OCI-LY1 (cell line): ENCODE measurements around the gene SV2B.

Experiments used
- H2AFZ ChIP-seq: fragments of 200-600 bp; sonication (generic), shearing (Covaris generic); 2 replicates; pipeline ENCODE4 v1.6.0; 2014; ENCODE audit warnings: antibody characterized with exemption, mild to moderate bottlenecking, low read length
- H3F3A ChIP-seq: fragments of 200-600 bp; sonication (generic), shearing (Covaris generic); 2 replicates; pipeline ENCODE4 v1.6.0; 2014; ENCODE audit warnings: mild to moderate bottlenecking, antibody characterized with exemption, low read length, moderate library complexity; ENCODE audit not compliant: insufficient read depth
- H3K27ac ChIP-seq: fragments of 200-600 bp; sonication (generic); 2 replicates; pipeline ENCODE4 v1.5.1; 2014; ENCODE audit warnings: low read length, mixed run types, mild to moderate bottlenecking, low read depth; ENCODE audit not compliant: poor library complexity, severe bottlenecking
- H3K27me3 ChIP-seq: fragments of 200-600 bp; sonication (generic); 2 replicates; pipeline ENCODE4 v1.6.0; 2014; ENCODE audit warnings: antibody characterized with exemption, mild to moderate bottlenecking, low read length, moderate library complexity; ENCODE audit not compliant: insufficient read depth
- H3K36me3 ChIP-seq: fragments of 200-600 bp; sonication (generic); 2 replicates; pipeline ENCODE4 v1.6.1; 2014; ENCODE audit warnings: mild to moderate bottlenecking, antibody characterized with exemption, low read length, moderate library complexity, mixed read lengths; ENCODE audit not compliant: insufficient read depth
- H3K4me1 ChIP-seq: fragments of 200-600 bp; sonication (generic); 2 replicates; pipeline ENCODE4 v1.5.1; 2014; ENCODE audit warnings: mild to moderate bottlenecking, low read length, moderate library complexity; ENCODE audit not compliant: insufficient read depth, severe bottlenecking
- H3K4me2 ChIP-seq: fragments of 200-600 bp; sonication (generic), shearing (Covaris generic); 2 replicates; pipeline ENCODE4 v1.6.1; 2014; ENCODE audit warnings: low read length
- H3K4me3 ChIP-seq: fragments of 200-600 bp; sonication (generic); 2 replicates; pipeline ENCODE4 v1.5.1; 2014; ENCODE audit warnings: low read length, low read depth, mild to moderate bottlenecking, mixed read lengths; ENCODE audit not compliant: poor library complexity, severe bottlenecking
- H3K79me2 ChIP-seq: fragments of 200-600 bp; shearing (Covaris generic); 2 replicates; pipeline ENCODE4 v1.6.1; 2016; ENCODE audit warnings: mixed run types, low read length, mixed read lengths; ENCODE audit not compliant: insufficient read depth
- H3K9ac ChIP-seq: fragments of 200-600 bp; sonication (generic), shearing (Covaris generic); 2 replicates; pipeline ENCODE4 v1.6.1; 2014; ENCODE audit warnings: mild to moderate bottlenecking, low read length, mixed read lengths
- H3K9me2 ChIP-seq: fragments of 200-600 bp; sonication (generic), shearing (Covaris generic); 2 replicates; pipeline ENCODE4 v1.6.1; 2014; ENCODE audit warnings: low read depth, mild to moderate bottlenecking, low read length, mixed read lengths
- H3K9me3 ChIP-seq: fragments of 200-600 bp; shearing (Covaris generic); 2 replicates; pipeline ENCODE4 v1.6.1; 2014; ENCODE audit warnings: low read length, mixed read lengths
- H4K20me1 ChIP-seq: fragments of 200-600 bp; sonication (generic), shearing (Covaris generic); 2 replicates; pipeline ENCODE4 v1.6.0; 2016; ENCODE audit warnings: mild to moderate bottlenecking, low read length; ENCODE audit not compliant: insufficient read depth
- EZH2 ChIP-seq: fragments of 200-600 bp; sonication (generic), shearing (Covaris generic); IDR thresholded peaks from 2 replicates; pipeline ENCODE4 v1.8.0; 2017; ENCODE audit warnings: borderline replicate concordance, mixed run types, mild to moderate bottlenecking, antibody characterized with exemption, low read length, moderate library complexity, mixed read lengths
- TF ChIP-seq, protein P1 (sequence below): fragments of 200-600 bp; sonication (generic), shearing (Covaris generic); IDR thresholded peaks from 2 replicates; pipeline ENCODE4 v1.5.1; 2017; ENCODE audit warnings: mild to moderate bottlenecking, antibody characterized with exemption, low read length, moderate library complexity, mixed read lengths

The SV2B gene

DNA sequence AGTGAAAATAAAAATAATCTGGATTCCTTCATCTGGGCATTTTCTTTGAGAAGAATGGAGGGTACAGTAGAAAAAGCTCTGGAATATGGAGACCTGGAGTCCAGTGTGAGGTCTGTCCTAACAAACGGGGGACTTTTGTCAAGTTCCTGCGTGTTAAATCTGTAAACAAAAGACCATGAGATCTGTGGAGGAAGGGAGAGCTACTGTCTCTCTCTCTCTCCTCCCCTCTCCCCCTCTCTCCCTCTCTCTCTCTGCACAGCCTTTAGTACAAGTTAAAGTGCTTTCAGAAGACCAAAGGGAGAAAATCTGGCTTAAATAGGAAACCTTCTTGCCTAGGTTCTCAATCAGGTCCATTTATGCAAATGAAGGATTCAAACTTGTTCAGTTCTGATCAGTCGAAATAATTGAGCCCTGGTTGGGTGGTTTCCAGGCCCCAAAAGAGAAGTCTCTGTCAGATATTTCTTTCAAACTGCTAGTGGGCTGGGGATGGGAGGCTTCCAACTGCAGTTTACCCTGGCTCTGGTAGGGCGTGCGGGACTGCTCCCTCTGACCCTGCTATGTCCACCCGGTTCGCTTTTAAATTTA is 103.7 kb downstream of the SV2B start:
- H3K4me2 ChIP-seq = no peak overlapping the region
- H3K9me3 ChIP-seq = no peaks in the 10 kb centered on the region
- no peaks in the 10 kb centered on the region for H3K36me3 ChIP-seq
- no peaks in the 10 kb centered on the region for H3K27me3 ChIP-seq
- no peak for TF ChIP-seq EZH2
- TF ChIP-seq, protein P1, sequence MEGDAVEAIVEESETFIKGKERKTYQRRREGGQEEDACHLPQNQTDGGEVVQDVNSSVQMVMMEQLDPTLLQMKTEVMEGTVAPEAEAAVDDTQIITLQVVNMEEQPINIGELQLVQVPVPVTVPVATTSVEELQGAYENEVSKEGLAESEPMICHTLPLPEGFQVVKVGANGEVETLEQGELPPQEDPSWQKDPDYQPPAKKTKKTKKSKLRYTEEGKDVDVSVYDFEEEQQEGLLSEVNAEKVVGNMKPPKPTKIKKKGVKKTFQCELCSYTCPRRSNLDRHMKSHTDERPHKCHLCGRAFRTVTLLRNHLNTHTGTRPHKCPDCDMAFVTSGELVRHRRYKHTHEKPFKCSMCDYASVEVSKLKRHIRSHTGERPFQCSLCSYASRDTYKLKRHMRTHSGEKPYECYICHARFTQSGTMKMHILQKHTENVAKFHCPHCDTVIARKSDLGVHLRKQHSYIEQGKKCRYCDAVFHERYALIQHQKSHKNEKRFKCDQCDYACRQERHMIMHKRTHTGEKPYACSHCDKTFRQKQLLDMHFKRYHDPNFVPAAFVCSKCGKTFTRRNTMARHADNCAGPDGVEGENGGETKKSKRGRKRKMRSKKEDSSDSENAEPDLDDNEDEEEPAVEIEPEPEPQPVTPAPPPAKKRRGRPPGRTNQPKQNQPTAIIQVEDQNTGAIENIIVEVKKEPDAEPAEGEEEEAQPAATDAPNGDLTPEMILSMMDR = no peak
- no peak overlapping the region for H2AFZ ChIP-seq
- H3K79me2 ChIP-seq = no peaks in the 10 kb centered on the region
- no peaks in the 10 kb centered on the region for H3K9me2 ChIP-seq
- no peak overlapping the region for H3K27ac ChIP-seq
- H3F3A ChIP-seq = no peaks in the 10 kb centered on the region
- no peak overlapping the region for H3K4me3 ChIP-seq
- H4K20me1 ChIP-seq = no peaks in the 10 kb centered on the region
- H3K4me1 ChIP-seq = no peaks in the 10 kb centered on the region
- no peak overlapping the region for H3K9ac ChIP-seq

DNA sequence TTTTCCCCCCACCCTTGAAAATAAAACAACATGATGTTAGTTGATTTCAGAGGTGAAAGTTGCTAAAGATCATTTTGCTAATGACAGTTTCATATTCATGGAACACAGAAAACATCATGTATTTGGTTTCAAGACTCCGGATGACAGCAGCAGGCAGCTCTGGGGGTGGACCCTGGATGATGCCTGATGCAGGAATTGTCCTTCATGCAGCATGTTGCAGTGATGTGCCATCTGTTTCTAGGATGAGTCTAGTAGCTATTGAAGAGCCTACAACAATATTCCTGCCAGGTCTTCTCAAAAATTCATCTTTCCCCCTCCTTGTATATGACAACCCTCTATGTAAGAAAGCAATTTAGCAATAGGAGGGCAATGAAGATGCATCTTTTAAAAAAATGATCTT is 108.3 kb downstream of the SV2B start:
- H3K4me2 ChIP-seq = no peak overlapping the region
- TF ChIP-seq, protein P1 = no peak
- no peak for TF ChIP-seq EZH2
- no peaks in the 10 kb centered on the region for H3K79me2 ChIP-seq
- no peaks in the 10 kb centered on the region for H3K4me1 ChIP-seq
- no peaks in the 10 kb centered on the region for H3K27me3 ChIP-seq
- no peak overlapping the region for H3K4me3 ChIP-seq
- H3K36me3 ChIP-seq = no peaks in the 10 kb centered on the region
- no peak overlapping the region for H2AFZ ChIP-seq
- no peak overlapping the region for H3K27ac ChIP-seq
- H4K20me1 ChIP-seq = no peaks in the 10 kb centered on the region
- H3K9me2 ChIP-seq = no peaks in the 10 kb centered on the region
- H3K9ac ChIP-seq = no peak overlapping the region
- H3F3A ChIP-seq = no peaks in the 10 kb centered on the region
- no peaks in the 10 kb centered on the region for H3K9me3 ChIP-seq

DNA sequence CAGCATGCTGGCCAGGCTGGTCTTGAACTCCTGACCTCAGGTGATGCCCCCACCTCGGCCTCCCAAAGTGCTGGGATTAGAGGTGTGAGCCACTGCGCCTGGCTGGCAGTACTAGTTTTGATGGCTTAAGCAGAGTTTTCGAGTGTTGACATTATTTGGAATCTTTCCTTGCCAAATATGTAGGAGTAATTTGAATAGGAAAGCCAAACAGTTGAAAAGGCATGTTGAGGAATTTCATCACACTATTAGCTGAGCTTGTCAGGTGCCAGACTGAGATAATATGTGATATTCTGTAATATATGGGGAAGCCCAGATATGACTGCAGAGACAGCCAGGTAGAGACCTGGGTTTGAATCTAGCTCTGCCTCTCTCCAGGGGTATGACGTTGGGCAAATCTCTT is 109.3 kb downstream of the SV2B start:
- no peak overlapping the region for H3K4me3 ChIP-seq
- no peaks in the 10 kb centered on the region for H3K36me3 ChIP-seq
- no peak overlapping the region for H3K9ac ChIP-seq
- H3K4me2 ChIP-seq = no peak overlapping the region
- H3F3A ChIP-seq = no peaks in the 10 kb centered on the region
- no peaks in the 10 kb centered on the region for H3K79me2 ChIP-seq
- no peaks in the 10 kb centered on the region for H3K9me2 ChIP-seq
- no peaks in the 10 kb centered on the region for H3K4me1 ChIP-seq
- no peaks in the 10 kb centered on the region for H3K27me3 ChIP-seq
- TF ChIP-seq EZH2 = no peak
- TF ChIP-seq, protein P1 = no peak
- no peaks in the 10 kb centered on the region for H3K9me3 ChIP-seq
- H2AFZ ChIP-seq = no peak overlapping the region
- no peaks in the 10 kb centered on the region for H4K20me1 ChIP-seq
- H3K27ac ChIP-seq = no peak overlapping the region
